ENCODE results near the gene PNLDC1. TPM values are rescaled to one million over a fixed set of nuclear protein-coding genes. Genes with fewer than 3 reads are reported as not detected.

The PNLDC1 gene, protein sequence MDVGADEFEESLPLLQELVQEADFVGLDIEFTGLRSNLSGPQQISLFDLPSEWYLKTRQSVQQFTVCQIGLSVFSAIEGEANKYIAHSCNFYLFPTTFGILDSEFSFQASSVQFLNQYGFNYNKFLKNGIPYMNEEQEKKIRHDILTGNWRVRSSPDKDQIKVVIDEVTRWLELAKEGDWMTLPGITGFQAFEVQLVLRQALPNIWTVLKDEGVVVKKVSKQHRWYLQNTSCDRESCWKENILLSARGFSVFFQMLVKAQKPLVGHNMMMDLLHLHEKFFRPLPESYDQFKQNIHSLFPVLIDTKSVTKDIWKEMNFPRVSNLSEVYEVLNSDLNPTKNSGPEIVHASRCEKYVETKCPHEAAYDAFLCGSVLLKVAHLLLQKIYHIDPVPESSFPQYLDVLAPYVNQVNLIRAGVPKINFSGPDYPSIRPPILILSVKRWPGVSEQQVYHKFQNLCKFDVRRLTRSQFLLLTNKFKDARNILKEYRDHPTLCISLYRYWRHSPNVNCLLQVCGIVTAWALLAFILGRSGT
- 0.14 to 0.17 TPM in 2 of 5 replicates, not detected in the others for total RNA-seq (2022; extraction: Qiagen RNA extraction; ENCODE audit: low read depth)

DNA sequence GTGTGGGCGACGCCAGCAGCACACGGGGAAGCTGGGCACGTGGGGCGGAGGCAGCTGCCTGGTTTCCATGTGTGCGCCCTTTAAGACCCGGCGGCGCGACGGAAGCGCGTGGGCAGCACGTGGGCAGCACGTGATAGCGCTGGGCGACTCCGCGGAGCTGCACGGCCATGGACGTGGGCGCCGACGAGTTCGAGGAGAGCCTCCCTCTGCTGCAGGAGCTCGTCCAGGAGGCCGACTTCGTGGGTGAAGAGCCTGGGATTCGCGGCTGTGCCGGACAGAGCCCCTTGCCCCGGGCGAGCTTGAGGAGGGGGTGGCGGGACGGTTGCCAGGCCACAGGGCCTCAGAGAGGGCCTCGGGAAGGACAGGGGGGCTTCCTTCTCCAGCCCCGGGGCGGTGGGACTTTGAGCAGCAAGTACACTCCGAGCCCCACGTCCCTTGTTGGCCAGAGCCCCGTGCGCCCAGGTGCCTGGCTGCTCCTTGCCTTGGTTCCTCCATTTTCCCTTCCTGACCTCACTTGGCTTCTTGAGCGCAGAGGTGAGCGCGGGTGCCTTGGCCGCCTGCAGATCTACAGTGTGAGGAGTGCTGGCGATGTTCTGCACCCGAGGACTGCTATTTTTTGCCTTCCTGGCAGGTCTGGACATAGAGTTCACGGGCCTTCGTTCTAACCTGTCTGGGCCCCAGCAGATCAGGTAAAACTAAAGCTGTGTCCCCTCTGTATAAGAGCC lies at the start of gene PNLDC1:
Gene PNLDC1, plus strand, starts transcription at position 136 of the 725 bp plus-strand sequence. Its CDS starts 32 bp downstream, at position 168.

DNA sequence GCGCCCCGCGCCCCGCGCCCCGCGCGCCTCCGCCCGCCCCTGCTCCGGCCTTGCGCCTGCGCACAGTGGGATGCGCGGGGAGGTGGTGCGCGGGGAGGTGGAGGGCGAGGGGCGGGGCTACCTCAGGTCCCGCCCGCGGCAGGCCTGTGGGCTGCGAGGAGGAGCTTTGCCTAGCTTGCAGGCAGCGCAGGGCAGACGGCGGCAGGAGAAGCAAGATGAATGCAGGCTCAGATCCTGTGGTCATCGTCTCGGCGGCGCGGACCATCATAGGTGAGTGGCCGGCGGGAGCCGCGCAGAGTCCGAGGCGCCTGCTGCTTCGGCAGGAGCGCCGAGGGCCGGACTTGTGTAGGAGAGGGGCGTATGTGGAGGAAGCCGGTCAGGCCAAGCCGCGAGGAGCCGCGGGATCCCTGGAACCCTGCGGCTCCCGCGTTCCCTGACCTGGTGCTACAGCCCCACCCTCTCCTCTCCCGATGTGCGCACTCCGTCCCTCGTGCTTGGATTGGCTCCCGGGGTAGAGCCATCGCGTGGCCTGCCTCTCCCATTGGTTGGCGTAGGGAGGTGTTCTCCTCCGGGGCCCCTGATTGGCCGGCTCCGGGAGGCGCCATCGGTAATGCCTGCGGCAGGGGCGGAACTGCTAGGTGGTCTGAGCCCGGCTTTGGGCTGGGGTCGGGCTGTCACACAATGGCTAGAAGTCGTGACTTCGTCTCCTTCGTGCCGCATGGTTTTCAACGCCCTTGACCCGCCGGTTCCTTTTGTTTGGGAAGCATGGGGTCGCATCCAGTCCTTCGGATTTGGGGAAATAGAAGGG lies 38.0 kb upstream of the PNLDC1 start, which contains the start of gene ACAT2:
Gene ACAT2, plus strand, starts transcription at position 173 of the 808 bp plus-strand sequence. Its CDS starts 43 bp downstream, at position 216.

DNA sequence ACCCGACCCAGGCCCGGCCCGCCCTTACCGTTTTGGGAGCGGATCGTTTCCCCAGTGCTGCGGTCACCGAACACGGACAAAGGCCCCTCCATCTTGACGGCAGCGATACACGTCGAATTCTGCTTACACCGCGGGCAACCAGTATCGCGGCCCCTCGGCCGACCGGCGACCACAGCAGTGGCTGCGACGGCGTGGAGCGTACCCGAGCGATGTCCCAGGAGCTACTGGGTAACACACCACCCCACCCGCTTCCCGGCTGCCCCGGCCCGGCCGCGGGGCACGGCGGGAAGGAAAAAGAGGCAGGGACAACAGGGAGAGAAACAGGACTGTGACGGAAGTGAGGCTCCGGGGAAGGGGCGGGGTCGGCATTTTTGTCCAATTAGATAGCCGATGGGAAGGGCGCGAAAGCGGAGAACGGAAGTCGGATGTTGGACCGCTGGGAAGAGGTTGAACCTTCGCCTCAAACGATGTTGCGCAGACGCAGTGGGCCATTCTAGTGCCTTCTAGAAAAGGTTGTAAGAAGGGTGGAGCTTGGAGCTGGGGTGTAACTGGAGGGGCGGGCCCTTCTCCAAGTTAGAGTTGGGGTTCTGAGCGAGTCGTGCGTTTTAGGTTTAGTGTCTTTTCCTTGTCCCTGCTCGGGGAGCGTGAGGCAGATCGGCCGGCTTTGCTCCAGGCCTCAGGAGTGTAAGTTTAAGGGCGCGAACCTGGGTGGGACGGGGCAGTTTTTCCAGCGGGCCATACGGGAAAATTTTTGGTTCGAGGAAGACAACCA lies 10.5 kb upstream of the PNLDC1 start, which contains the start of gene TCP1:
Gene TCP1, minus strand, starts transcription at position 226 of the 772 bp plus-strand sequence. Its CDS starts 134 bp downstream, at position 92.

DNA sequence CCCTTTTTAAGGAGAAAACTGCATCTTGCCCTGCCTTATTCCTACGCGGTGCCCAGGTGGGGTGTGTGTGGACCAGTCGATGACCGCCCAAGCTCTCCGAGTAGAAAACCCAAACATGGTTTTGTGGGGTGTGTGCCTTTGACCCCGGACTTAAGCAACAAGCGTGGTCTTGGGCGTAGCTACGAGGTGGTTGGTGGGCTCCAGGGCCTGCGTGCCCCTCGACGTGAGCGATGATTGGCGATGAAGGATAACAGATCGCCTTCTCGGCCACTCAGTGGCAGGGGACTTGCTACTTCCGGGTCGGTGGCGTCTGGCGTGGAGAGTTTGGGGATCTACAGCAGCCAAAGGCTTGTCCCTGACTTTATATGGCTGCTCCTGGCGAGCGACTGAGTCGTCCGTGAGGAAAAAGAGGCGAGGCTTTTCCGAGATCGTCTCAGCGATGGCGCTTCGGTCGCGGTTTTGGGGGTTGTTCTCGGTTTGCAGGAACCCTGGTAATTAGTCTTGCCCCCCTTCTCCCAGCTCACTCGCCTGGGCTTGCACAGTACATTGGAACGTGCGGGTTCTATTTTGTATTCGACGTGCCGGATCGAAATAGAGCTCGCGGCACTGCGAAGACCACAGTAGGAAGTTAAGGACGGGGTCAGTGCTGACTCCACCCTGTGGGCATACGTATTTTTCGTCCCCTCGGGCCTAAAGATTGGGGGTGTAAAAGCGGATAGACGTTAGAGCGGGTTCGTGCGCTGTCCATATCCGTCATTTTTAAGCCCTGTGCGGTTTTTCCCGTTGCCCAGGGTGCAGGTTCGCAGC lies 9.7 kb upstream of the PNLDC1 start, which contains the start of gene MRPL18:
Gene MRPL18, plus strand, starts transcription at position 319 of the 807 bp plus-strand sequence. Its CDS starts 121 bp downstream, at position 440.

Other genes with a start within 250 kb of the PNLDC1 start
- 140 to 206 TPM (median 176 TPM) in 5 replicates for gene SOD2, start 107.0 kb upstream of the PNLDC1 start, total RNA-seq (2022; extraction: Qiagen RNA extraction; ENCODE audit: low read depth)
- 54.7 to 81.7 TPM (median 66.3 TPM) in 5 replicates for gene WTAP, start 72.8 kb upstream of the PNLDC1 start, total RNA-seq (2022; extraction: Qiagen RNA extraction; ENCODE audit: low read depth)
- 26.6 to 29.8 TPM (median 27.2 TPM) in 5 replicates for gene ACAT2, start 38.2 kb upstream of the PNLDC1 start, total RNA-seq (2022; extraction: Qiagen RNA extraction; ENCODE audit: low read depth)
- 232 to 255 TPM (median 238 TPM) in 5 replicates for gene TCP1, start 10.7 kb upstream of the PNLDC1 start, total RNA-seq (2022; extraction: Qiagen RNA extraction; ENCODE audit: low read depth)
- 83.3 to 105 TPM (median 88.0 TPM) in 5 replicates for gene MRPL18, start 9.8 kb upstream of the PNLDC1 start, total RNA-seq (2022; extraction: Qiagen RNA extraction; ENCODE audit: low read depth)
- not detected in 5 replicates for gene MAS1, start 90.7 kb downstream of the PNLDC1 start, total RNA-seq (2022; extraction: Qiagen RNA extraction; ENCODE audit: low read depth)
- 27.9 to 34.1 TPM (median 30.2 TPM) in 5 replicates for gene IGF2R, start 168.8 kb downstream of the PNLDC1 start, total RNA-seq (2022; extraction: Qiagen RNA extraction; ENCODE audit: low read depth)

All from A549 treated with ZK216348 at 1 μM for 4 hours (cell line).